Left cardiac atrium (tissue), 4 donors: Measurements from ENCODE around the gene TRIM73. TPM values are rescaled to one million over a fixed set of nuclear protein-coding genes. Genes with fewer than 3 reads are reported as not detected.
"Not testable (repeated sequence)": the region's sequence is repeated elsewhere in the genome, so short reads cannot be mapped to it uniquely, and the experiment has no call there.

Experiments
- ATAC-seq, 2 donors: fragments of 200-7000 bp; cut with Tn5 transposase; one replicate each; pipeline ENCODE4 v1.9.1; 2020; ENCODE audit warnings: mild to moderate bottlenecking in 2 of 2, moderate library complexity in 2 of 2
- DNase-seq: peaks from one replicate; pipeline ENCODE4 v3.0.0-alpha.2; 2020
- intact Hi-C, 2 donors: fragments of 100-400 bp; cut with DNase I; formaldehyde crosslinking; loops; one replicate each; pipeline versions ENCODE4 v1.14.1 to v1.15.1; 2022 to 2023
- long read RNA-seq: library from polyadenylated mRNA; unstranded; transcript quantifications from one replicate; pipeline ENCODE4 v2.0.0, GENCODE V29; 2021
- total RNA-seq, 2 donors: library from RNA; stranded (reverse); fragmentation: NEBNext Ultra II Directional; extraction: Animal tissue kit (Norgen Biotek cat#: 25700); gene quantifications; one replicate each; pipeline ENCODE4 v1.2.1, GENCODE V29; 2021
- donor health status: DM: no; HTN: yes; CAD: no.
- donor health status: DM: no; HTN: yes; CAD: no; lungs with severe emphysema.
- donor health status: DM: yes; HTN: yes; CAD: no.
- donor health status: Dilated cardiomyopathy.

TRIM73 gene
- 1 to 10 TPM in 1 of 2 donors, under 1 TPM in 1; 0.74 to 2.7 TPM for total RNA-seq
- long read RNA-seq: 0 reads

DNA sequence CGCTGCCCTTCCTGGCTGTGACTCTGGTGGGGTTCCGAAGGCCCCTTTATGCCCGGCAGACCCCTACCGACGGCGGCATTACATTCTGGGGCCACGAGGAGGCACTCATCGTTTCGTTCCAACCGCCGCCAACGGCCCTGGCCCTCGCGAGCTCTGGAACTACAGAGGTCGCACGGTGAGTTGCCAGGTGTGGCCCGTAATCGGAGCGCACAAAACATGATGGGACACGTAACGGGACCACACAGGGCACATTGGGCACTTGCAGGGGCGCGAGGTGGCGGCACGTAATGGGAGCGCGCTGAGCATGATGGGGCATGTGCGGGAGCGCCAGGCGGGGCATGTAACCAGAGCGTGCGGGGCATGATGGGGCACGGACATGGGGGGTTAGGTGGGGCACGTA is at the start of gene TRIM73:
TRIM73 (plus strand) TSS at position 301 of the 400 bp plus-strand sequence. CDS start 3,305 bp downstream, outside the sequence.
- DNase-seq, intact Hi-C loops: not testable (repeated sequence)
- ATAC-seq: peak in 1 of 2 donors; percentile 16

GRCh38 chr7:75358671-75359541 is 36.5 kb upstream of the TRIM73 start:
- intact Hi-C loops: not testable (repeated sequence)
- ATAC-seq (peak; percentile 95 to 96), DNase-seq (peak; percentile 6)

GRCh38 chr7:75359542-75359848 is 35.9 kb upstream of the TRIM73 start:
- peak in 1 of 2 donors; percentile 93 for ATAC-seq
- intact Hi-C loops, DNase-seq: not testable (repeated sequence)

DNA sequence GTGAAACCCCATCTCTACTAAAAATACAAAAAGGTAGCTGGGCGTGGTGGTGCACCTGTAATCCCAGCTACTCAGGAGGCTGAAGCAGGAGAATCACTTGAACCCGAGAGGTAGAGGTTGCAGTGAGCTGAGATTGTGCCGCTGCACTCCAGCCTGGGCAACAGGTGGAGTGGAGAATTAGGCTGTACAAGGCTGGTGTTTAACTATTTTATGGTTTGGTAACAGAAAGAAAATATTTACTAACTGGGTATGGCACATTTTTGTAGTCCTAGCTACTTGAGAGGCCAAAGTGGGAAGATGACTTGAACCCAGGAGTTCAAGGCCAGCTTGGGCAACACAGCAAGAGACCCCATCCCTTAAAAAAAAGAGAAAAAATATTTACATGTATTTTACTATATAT is 31.4 kb upstream of the TRIM73 start:
- DNase-seq, ATAC-seq, intact Hi-C loops: not testable (repeated sequence)

GRCh38 chr7:75366643-75367042 is 28.8 kb upstream of the TRIM73 start:
- DNase-seq, intact Hi-C loops: not testable (repeated sequence)
- peak in 1 of 2 donors; percentile 23 for ATAC-seq

GRCh38 chr7:75367313-75367712 is 28.1 kb upstream of the TRIM73 start:
- intact Hi-C loops, ATAC-seq, DNase-seq: not testable (repeated sequence)

DNA sequence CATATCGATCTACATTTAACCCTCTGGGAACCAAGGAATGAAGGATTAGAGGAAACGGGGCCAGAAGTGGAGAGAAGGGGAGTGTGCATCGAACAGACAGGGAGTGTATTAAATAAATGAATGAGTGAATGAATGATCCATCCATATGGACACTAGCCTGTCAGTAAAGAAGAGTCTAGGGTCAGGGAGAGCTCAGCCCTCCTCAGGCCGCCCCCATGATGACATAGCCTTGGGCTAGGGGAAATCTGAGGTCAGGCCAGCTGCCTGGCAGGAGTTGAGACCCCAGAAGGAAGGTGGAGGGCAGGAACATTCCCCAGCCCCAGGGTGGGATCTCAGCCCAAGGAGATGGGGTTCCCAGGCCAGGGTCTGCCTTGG is 21.3 kb upstream of the TRIM73 start:
- peak; percentile 22 to 36 for ATAC-seq
- intact Hi-C loops, DNase-seq: not testable (repeated sequence)

DNA sequence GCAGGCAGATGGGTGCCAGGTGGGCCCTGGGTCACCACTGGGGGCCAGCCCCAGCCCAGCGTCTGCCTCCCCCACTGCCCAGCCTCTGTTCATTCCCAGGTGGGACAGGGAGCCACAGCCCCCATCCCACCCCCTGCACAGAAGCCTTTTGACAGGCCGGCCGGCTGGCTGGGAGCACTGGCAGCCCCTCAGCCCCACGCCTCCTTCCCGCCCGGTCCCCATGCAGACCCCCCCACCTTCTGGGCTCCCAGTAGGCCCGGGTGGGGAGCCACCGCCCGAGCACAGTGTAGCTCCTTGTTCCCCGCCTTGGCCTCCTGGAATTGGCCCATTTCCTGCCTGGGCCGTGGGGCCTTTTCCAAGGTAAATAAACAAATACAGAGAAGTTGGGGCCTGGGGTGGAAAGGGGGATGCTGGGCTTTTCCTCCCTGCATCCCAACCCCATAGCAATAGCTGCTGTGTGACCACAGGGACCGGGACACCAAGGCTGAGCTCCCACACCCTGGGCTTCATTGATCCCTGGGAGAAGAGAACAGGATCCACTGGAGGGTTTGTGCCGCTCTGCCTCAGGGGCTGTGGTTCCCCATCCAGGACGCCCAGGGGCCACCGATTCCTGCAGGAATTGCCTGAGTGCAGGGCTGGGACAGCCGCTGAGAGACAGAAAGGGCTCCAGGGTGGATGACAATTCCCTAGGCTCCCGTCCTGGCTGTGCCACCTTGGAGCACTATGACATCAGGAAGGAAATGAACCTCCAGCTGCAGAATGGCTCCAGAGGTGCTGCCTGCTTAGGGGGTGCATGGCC is 20.7 kb upstream of the TRIM73 start:
- intact Hi-C loops, DNase-seq: not testable (repeated sequence)
- ATAC-seq: peak; percentile 52

DNA sequence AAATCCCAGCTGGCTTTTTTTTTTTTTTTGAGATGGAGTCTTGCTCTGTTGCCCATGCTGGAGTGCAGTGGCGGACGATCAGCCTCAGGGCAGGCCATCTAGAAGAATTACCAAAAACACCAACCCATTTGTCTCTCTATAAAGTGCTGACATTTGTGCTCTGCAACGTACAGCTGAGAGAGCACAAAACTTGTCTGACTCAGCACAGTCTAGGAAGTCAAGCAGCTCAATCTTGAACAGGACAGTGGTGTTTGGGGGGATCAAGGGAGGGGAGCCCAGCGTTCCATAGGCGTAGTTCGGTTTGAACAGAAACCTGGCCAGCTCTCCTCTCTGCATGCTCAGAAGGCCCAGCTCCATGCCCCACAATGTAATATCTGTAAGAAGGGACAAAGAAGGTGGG is 2.2 kb upstream of the TRIM73 start:
- intact Hi-C loops, DNase-seq: not testable (repeated sequence)
- peak in 1 of 2 donors; percentile 9 for ATAC-seq

- intact Hi-C loops, DNase-seq, ATAC-seq: not testable (repeated sequence)
Measured at GRCh38 chr7:75397865-75398264, 2.4 kb downstream of the TRIM73 start.

DNA sequence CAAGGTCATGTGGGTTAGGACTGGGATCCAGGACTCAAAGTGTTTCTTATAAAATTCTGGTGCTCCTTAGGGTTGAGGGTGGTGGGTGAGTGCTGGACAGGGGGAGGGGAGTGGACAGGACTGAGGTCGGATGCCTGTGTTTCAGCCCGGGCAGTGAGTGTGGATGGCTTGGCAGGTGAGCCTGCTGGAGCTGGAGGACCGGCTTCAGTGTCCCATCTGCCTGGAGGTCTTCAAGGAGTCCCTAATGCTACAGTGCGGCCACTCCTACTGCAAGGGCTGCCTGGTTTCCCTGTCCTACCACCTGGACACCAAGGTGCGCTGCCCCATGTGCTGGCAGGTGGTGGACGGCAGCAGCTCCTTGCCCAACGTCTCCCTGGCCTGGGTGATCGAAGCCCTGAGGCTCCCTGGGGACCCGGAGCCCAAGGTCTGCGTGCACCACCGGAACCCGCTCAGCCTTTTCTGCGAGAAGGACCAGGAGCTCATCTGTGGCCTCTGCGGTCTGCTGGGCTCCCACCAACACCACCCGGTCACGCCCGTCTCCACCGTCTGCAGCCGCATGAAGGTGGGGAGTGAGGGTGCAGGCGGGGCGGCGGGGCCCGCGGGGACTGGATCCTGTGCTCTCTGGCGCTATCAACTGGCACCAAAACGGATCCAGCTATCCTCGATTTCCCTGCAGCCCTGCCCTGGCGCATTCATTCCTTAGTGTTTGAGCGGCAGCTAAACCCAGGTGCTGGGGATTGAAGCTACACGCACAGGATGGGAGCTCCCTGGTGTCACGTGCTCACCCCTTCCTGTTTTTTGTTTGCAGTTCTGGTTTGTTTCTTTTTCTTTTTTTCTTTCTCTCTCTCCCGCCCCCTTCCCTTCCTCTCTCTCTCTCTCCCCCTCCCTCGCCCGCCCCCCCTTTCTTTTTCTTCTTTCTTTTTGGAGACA is 3.6 kb downstream of the TRIM73 start:
- ATAC-seq: peak; percentile 26 to 45
- intact Hi-C loops, DNase-seq: not testable (repeated sequence)

GRCh38 chr7:75400575-75400974 is 5.1 kb downstream of the TRIM73 start:
- ATAC-seq, DNase-seq, intact Hi-C loops: not testable (repeated sequence)

GRCh38 chr7:75403455-75404443 is 8.3 kb downstream of the TRIM73 start:
- peak; percentile 21 to 39 for ATAC-seq
- intact Hi-C loops: not testable (repeated sequence)

GRCh38 chr7:75404663-75405062 is 9.2 kb downstream of the TRIM73 start:
- ATAC-seq: peak in 1 of 2 donors; percentile 21
- intact Hi-C loops, DNase-seq: not testable (repeated sequence)

More at GRCh38 chr7:75403455-75404443, 8.3 kb downstream of the TRIM73 start:
- not testable (repeated sequence) for DNase-seq

DNA sequence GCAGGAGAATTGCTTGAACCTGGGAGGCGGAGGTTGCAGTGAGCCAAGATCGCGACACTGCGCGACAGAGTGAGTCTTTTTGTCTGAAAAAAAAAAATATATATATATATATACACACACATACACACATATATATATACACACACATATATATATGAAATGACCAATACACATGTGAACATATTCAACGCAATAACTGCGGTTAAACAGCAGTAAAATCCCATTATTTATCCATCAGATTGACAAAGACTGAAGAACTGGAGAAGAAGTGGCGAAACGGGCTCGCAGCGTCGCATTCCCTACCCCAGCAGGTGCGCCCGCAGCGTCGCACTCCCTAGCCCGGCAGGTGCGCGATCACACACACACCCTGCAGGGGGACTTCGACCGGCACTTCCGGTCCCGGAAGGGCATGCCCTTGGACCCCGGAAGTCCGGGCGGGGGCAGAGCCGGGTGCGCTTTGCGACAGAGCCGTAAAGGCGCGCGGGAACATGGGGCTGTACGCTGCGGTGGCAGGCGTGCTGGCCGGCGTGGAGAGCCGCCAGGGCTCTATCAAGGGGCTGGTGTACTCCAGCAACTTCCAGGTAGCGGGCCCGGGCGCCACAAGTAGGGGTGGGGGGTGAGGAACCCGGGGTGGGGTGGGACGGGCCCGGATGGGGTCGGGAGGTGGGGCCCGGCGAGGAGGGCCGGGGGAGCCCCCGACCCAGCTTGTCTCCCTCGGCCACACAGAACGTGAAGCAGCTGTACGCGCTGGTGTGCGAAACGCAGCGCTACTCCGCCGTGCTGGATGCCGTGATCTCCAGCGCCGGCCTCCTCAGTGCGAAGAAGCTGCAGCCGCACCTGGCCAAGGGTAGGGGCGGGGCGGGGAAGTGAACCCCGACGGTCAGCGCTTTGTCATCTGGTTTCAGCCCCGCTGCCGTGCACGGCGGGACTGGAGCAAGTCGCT is 14.7 kb downstream of the TRIM73 start:
- DNase-seq, intact Hi-C loops: not testable (repeated sequence)
- ATAC-seq: peak; percentile 96 to 98

DNA sequence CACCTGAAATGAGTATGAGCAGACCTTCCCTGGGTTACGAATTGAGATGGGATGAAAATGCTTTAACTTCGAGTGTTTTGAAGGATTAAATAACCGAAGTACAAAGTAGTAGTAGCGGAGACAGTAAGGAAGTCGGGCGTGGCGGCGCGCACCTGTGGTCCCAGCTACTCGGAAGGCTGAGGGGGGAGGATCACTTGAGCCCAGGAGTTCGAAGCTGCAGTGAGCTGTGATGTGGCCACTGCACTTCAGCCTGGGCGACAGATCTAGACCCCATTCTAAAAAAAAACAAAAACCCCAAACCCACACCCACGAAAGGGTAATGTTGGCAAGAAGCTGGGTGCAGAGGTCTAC is 15.4 kb downstream of the TRIM73 start:
- ATAC-seq, DNase-seq, intact Hi-C loops: not testable (repeated sequence)
